OCI-LY1 (cell line): ENCODE data around the gene MAP7.

Experiments used
- CTCF ChIP-seq: fragments of 200-600 bp; sonication (generic), shearing (Covaris generic); IDR thresholded peaks from 2 replicates; pipeline ENCODE4 v1.5.1; 2017; ENCODE audit warnings: mild to moderate bottlenecking, antibody characterized with exemption, low read length, moderate library complexity, mixed read lengths
- EZH2 ChIP-seq: fragments of 200-600 bp; sonication (generic), shearing (Covaris generic); IDR thresholded peaks from 2 replicates; pipeline ENCODE4 v1.8.0; 2017; ENCODE audit warnings: borderline replicate concordance, mixed run types, mild to moderate bottlenecking, antibody characterized with exemption, low read length, moderate library complexity, mixed read lengths

DNA sequence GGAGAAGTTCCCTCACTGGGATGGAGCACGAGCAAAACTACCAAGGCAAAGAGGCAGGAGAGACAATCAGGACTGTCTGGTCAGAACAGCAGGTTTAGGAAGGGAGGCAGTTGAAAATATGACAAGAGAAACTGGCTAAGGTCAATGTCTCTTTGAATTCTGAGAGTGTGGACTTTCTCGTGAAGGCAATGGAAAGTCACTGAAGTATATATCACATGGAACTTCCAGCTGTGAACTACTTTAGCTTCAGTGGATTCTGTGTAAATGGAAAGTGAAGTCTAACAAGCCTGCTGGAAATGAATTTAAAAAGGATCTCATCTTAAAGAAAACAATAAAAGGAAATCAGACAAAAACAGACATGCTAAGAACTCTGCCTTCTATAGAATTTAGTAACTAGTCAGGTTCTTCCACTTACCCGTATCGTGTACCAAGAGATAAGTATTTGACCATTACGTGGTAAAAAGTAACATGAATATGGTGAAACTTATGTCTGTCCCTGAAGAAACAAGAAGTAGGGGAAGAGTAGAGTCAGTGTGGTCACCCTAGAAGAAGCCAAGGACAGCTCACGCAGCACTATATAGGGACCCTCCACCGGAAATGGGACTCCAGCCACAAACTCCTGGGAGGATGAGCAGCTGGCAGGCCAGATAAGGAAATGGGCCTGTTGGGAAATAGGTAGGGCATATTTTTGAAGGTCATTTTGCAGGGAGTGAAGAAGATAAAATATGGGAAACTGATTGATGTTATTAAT lies 123.4 kb downstream of the MAP7 start:
- no peak for TF ChIP-seq EZH2
- no peak for TF ChIP-seq CTCF
